Upper lobe of left lung (tissue), 6 donors: ENCODE data around the gene PIF1. TPM values are rescaled to one million over a fixed set of nuclear protein-coding genes. Genes with fewer than 3 reads are reported as not detected.

Experiments
- ATAC-seq, 2 donors: fragments of 200-7000 bp; cut with Tn5 transposase; one replicate each; pipeline ENCODE4 v1.9.1; 2022; ENCODE audit warnings: mild to moderate bottlenecking in 2 of 2, moderate library complexity in 2 of 2; ENCODE audit not compliant: low FRiP score in 2 of 2
- DNase-seq, 2 donors: peaks; one replicate each; pipeline ENCODE4 v3.0.0-alpha.2; 2019 to 2020
- H3K27ac ChIP-seq, 4 donors: fragments of 200-600 bp; sonication (generic); one replicate each; pipeline ENCODE4 v1.5.1; 2016 to 2019
- H3K27me3 ChIP-seq, 4 donors: fragments of 200-600 bp; sonication (generic); one replicate each; pipeline ENCODE4 v1.5.1; 2017 to 2019
- H3K36me3 ChIP-seq, 4 donors: fragments of 200-600 bp; sonication (generic); one replicate each; pipeline ENCODE4 v1.5.1; 2016 to 2019
- H3K4me1 ChIP-seq, 4 donors: fragments of 200-600 bp; sonication (generic); one replicate each; pipeline ENCODE4 v1.5.1; 2018 to 2019
- H3K4me3 ChIP-seq, 4 donors: fragments of 200-600 bp; sonication (generic); one replicate each; pipeline ENCODE4 v1.5.1; 2017 to 2019; ENCODE audit warnings: mild to moderate bottlenecking in 2 of 4, moderate library complexity in 1 of 4
- H3K9me3 ChIP-seq, 4 donors: fragments of 200-600 bp; sonication (generic); one replicate each; pipeline ENCODE4 v1.5.1; 2018 to 2019
- CTCF ChIP-seq, 6 experiments: fragments of 450-650 bp in 4 of 6; fragments of 200-600 bp in 2 of 6; sonication (generic) in 2 of 6; IDR thresholded peaks; one replicate each; pipeline ENCODE4 v1.5.1; 2016 to 2019; ENCODE audit warnings: antibody characterized with exemption in 6 of 6
- EP300 ChIP-seq, 4 donors: sonication (generic); formaldehyde crosslinking; IDR thresholded peaks; one replicate each; pipeline ENCODE4 v1.5.1; 2017; ENCODE audit warnings: antibody characterized with exemption in 4 of 4, control low read depth in 2 of 4
- POLR2A ChIP-seq, 4 donors: fragments of 450-650 bp; IDR thresholded peaks; one replicate each; pipeline ENCODE4 v1.5.1; 2016 to 2017; ENCODE audit warnings: antibody characterized with exemption in 4 of 4, mild to moderate bottlenecking in 2 of 4
- POLR2AphosphoS5 ChIP-seq, 2 donors: sonication (generic); formaldehyde crosslinking; IDR thresholded peaks; one replicate each; pipeline ENCODE4 v1.5.1; 2017; ENCODE audit warnings: antibody characterized with exemption in 2 of 2
- WGBS, 2 donors: methylation state at CpG; one replicate each; pipeline ENCODE4 v1.1.5; 2017 to 2018; 5-methylcytosine and 5-hydroxymethylcytosine counted together
- total RNA-seq, 6 donors: library from RNA; depleted of rRNA in 4 of 6; stranded (reverse); fragments of >200 nt in 4 of 6; gene quantifications; one replicate each; pipeline versions ENCODE4 v1.1.0 to v1.2.1, GENCODE V29; 2016 to 2021
- donor health status: DM: no; HTN: no; CAD: no; lungs with moderate emphysema.
- donor health status: DM: no; HTN: yes; CAD: no; lungs with severe emphysema.

The PIF1 gene
- total RNA-seq, 6 donors from 2014 or later, result 0.61 to 6.2 (median 1.1) TPM

DNA sequence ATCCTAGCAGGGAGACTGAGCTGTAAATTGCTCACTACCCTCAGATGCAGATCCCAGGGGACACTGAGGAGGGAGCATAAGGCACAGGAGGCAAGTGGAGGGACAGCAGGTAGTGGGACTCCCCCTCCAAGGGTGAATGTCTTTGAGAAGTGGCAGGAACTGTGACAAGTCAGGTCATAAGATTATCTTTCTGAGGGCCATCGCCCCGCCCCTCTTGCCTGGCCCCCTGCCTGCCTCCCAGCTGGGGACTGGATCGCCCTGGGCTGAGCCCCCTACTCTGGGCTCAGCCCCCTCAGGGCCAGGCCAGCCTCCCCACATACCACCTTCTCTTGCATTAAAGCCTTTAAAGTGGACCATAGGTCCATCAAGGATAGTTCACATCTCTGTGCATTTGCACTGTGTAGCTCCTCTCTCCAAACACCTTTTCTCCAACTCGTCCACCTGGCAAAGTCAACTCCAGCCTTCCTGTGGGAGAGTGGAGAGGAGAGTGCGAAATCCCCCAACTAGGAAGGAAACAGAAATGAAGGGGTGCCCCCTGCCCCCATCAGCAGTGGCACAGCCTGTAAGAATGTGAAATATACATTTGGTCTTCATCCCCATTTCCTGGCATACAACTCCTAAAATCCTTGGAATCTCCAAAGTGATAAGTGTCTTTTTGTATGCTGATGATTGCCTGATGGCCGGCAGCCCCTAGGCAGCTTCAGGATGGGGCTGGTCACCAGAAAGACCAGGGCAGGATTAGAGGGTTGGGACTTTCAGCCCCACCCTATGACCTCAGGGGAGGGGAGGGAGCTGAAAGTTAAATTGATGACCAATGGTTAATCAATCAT, 14.7 kb downstream of the PIF1 start:
- no peak overlapping the region for H3K27ac ChIP-seq
- TF ChIP-seq POLR2AphosphoS5 (IDR thresholded peaks at IDR 0.05), result no peak
- no peak for TF ChIP-seq POLR2A (IDR thresholded peaks at IDR 0.05)
- no peak for TF ChIP-seq EP300 (IDR thresholded peaks at IDR 0.05)
- TF ChIP-seq CTCF (IDR thresholded peaks at IDR 0.05), result no peak
- WGBS, 2 donors, result 55 to 76% methylated on average over 4 to 6 of the region's 6 CpGs
- no peaks in the 10 kb centered on the region for H3K4me1 ChIP-seq
- no peaks in the 10 kb centered on the region for H3K27me3 ChIP-seq
- no peaks in the 10 kb centered on the region for H3K9me3 ChIP-seq
- DNase-seq (no peak), ATAC-seq (no peak)
- H3K4me3 ChIP-seq, result no peak overlapping the region
- H3K36me3 ChIP-seq, result no peaks in the 10 kb centered on the region

DNA sequence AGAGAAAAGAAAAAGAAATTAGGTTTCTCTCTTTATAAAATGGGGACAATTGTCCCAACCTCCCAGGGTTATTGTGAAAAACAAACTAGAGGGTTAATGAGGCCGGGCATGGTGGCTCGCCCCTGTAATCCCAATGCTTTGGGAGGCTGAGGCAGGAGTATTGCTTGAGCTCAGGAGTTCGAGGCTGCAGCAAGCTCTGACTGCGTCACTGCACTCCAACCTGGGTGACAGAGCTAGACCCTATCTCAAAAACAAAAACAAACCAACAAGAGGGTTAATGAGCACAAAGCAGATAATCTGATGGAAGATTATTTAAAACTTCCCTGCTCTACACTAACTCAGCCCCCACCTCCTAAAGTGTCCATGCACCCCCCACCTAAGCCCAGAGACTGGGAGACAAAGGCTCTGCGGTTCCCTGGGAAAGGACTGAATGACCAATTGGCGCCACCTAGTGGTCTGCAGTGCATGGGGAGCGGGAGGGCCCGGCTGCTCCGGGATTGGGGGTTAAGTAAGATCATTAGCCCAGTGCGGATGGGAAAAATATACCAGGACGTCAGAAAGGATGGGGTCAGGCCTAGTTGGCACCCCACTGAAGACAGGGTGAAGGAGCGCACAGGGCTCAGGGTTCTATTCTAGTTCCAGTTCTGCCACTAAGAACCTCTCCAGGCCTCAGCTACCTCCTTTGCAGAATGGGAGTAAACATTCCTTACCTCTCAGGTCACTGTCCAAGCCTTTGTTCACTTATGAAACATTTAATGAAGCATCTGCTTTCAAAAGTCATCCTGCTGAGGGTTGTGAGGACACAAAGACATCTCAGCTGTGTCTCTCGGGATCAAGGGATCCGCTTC, 15.6 kb downstream of the PIF1 start:
- H3K27me3 ChIP-seq, result no peaks in the 10 kb centered on the region
- H3K4me1 ChIP-seq, result no peaks in the 10 kb centered on the region
- no peaks in the 10 kb centered on the region for H3K36me3 ChIP-seq
- DNase-seq, result peak; percentile 71 to 84
- H3K9me3 ChIP-seq, result no peaks in the 10 kb centered on the region
- H3K4me3 ChIP-seq, result no peak overlapping the region
- no peak for TF ChIP-seq EP300 (IDR thresholded peaks at IDR 0.05)
- TF ChIP-seq POLR2AphosphoS5 (IDR thresholded peaks at IDR 0.05), result no peak
- TF ChIP-seq CTCF (IDR thresholded peaks at IDR 0.05), result peak; percentile 72 to 97 (median 86)
- no peak for TF ChIP-seq POLR2A (IDR thresholded peaks at IDR 0.05)
- no peak overlapping the region for H3K27ac ChIP-seq
- ATAC-seq, result peak; percentile 75 to 93
- 33 to 38% methylated on average over 14 of the region's 14 CpGs for WGBS, 2 donors

GRCh38 chr15:64808785-64809453, 16.5 kb downstream of the PIF1 start:
- Histone ChIP-seq H3K9me3 (no peaks in the 10 kb centered on the region), H3K4me1 (no peaks in the 10 kb centered on the region), H3K27ac (no peak overlapping the region), H3K4me3 (no peak overlapping the region), H3K36me3 (no peaks in the 10 kb centered on the region), H3K27me3 (no peaks in the 10 kb centered on the region)
- ATAC-seq, result no peak
- WGBS, 2 donors, result 70 to 73% methylated on average over 8 to 10 of the region's 10 CpGs
- DNase-seq, result no peak
- TF ChIP-seq EP300 (IDR thresholded peaks at IDR 0.05) (no peak), CTCF (IDR thresholded peaks at IDR 0.05) (no peak), POLR2A (IDR thresholded peaks at IDR 0.05) (no peak), POLR2AphosphoS5 (IDR thresholded peaks at IDR 0.05) (no peak)

GRCh38 chr15:64807751-64808222, 17.7 kb downstream of the PIF1 start:
- no peaks in the 10 kb centered on the region for H3K9me3 ChIP-seq
- H3K36me3 ChIP-seq, result no peaks in the 10 kb centered on the region
- DNase-seq (no peak), ATAC-seq (no peak)
- no peaks in the 10 kb centered on the region for H3K27me3 ChIP-seq
- 73% methylated on average over 6 of the region's 6 CpGs; no CpG with 5 or more reads in 1 of the 2 donors for WGBS, 2 donors
- TF ChIP-seq EP300 (IDR thresholded peaks at IDR 0.05), result no peak
- TF ChIP-seq POLR2AphosphoS5 (IDR thresholded peaks at IDR 0.05), result no peak
- no peak for TF ChIP-seq POLR2A (IDR thresholded peaks at IDR 0.05)
- TF ChIP-seq CTCF (IDR thresholded peaks at IDR 0.05), result no peak
- no peak overlapping the region for H3K4me3 ChIP-seq
- H3K4me1 ChIP-seq, result no peaks in the 10 kb centered on the region
- H3K27ac ChIP-seq, result no peak overlapping the region
